HepG2 (cell line): ENCODE data around the gene LRRC25. TPM values are rescaled to one million over a fixed set of nuclear protein-coding genes. Genes with fewer than 3 reads are reported as not detected.

Experiments
- ADNP ChIP-seq: sonication (generic); formaldehyde crosslinking; IDR thresholded peaks from 2 replicates; pipeline ENCODE4 v1.4.0; 2020; ENCODE audit warnings: missing genetic modification reagents
- CBX1 ChIP-seq: IDR thresholded peaks from one replicate; pipeline ENCODE4 v1.6.1; 2016; ENCODE audit warnings: antibody characterized with exemption, low read depth
- ELF3 ChIP-seq: IDR thresholded peaks from 2 replicates; pipeline ENCODE4 v1.6.1; 2016; ENCODE audit warnings: missing genetic modification reagents, missing compliant biosample characterization
- HMGA1 ChIP-seq: sonication (generic); formaldehyde crosslinking; conservative IDR thresholded peaks from 2 replicates; pipeline ENCODE4 v1.4.0; 2020; ENCODE audit warnings: missing genetic modification reagents
- MYC ChIP-seq: sonication (generic); formaldehyde crosslinking; IDR thresholded peaks from 2 replicates; pipeline ENCODE4 v1.9.0; 2021; ENCODE audit warnings: missing genetic modification reagents, borderline replicate concordance
- ZNF646 ChIP-seq: sonication (generic); formaldehyde crosslinking; IDR thresholded peaks from 2 replicates; pipeline ENCODE4 v1.9.0; 2021; ENCODE audit warnings: mild to moderate bottlenecking, missing genetic modification reagents
- polyA plus RNA-seq, 8 experiments: library from polyadenylated mRNA; depleted of rRNA in 3 of 8; stranded (reverse) in 7 of 8; unstranded in 1 of 8; fragments of >200 nt; fragmentation: Illumina TruSeq in 4 of 8; extraction: Trizol in 4 of 8; gene quantifications; 2 replicates each; pipeline versions ENCODE4 v1.2.1 to v1.2.3, GENCODE V29; 2011 to 2016; ENCODE audit warnings: low read depth in 4 of 8, missing spikeins in 1 of 8, mixed read lengths in 1 of 8; ENCODE audit not compliant: insufficient read depth in 1 of 8
- total RNA-seq, 5 experiments: library from RNA; depleted of rRNA; stranded (reverse); fragments of >200 nt; fragmentation: Illumina TruSeq; extraction: Trizol; gene quantifications; 2 replicates each; pipeline ENCODE4 v1.2.3, GENCODE V29; 2016; ENCODE audit warnings: low read depth in 1 of 5
- TF ChIP-seq, protein P1 (sequence below): sonication (generic); formaldehyde crosslinking; IDR thresholded peaks from 2 replicates; pipeline ENCODE4 v1.8.0; 2022; ENCODE audit warnings: mild to moderate bottlenecking, missing genetic modification reagents, borderline replicate concordance

Gene LRRC25
- total and polyA plus RNA-seq, 2 of the 13 experiments (the other 11 are each of a cell fraction or from before 2014, with no cell fraction given) = 0.13 to 0.53 TPM

GRCh38 chr19:18418483-18419194 lies 21.2 kb upstream of the LRRC25 start (continued):
- peak; percentile 61; the same call in 1 of the 2 replicates for TF ChIP-seq ZNF646
- TF ChIP-seq HMGA1 = no peak
- TF ChIP-seq, protein P1, sequence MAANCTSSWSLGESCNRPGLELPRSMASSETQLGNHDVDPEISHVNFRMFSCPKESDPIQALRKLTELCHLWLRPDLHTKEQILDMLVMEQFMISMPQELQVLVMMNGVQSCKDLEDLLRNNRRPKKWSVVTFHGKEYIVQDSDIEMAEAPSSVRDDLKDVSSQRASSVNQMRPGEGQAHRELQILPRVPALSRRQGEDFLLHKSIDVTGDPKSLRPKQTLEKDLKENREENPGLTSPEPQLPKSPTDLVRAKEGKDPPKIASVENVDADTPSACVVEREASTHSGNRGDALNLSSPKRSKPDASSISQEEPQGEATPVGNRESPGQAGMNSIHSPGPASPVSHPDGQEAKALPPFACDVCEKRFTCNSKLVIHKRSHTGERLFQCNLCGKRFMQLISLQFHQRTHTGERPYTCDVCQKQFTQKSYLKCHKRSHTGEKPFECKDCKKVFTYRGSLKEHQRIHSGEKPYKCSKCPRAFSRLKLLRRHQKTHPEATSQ = no peak
- TF ChIP-seq ADNP (CRISPR knock-in tag) = 0 out of 2 replicates have a peak, but pooled peaks have one; percentile 7
- peak; percentile 63; the same call in 1 of the 2 replicates for TF ChIP-seq MYC
- no peak for TF ChIP-seq ELF3 (CRISPR knock-in tag)
- peak; percentile 35 for TF ChIP-seq CBX1
